Mesothelial cell of epicardium (in vitro differentiated cells): Measurements from ENCODE around the gene PTPN22. TPM values are rescaled to one million over a fixed set of nuclear protein-coding genes. Genes with fewer than 3 reads are reported as not detected.

Experiments
- DNase-seq, 2 experiments: peaks; one replicate each; pipeline ENCODE4 v3.0.0; 2021; ENCODE audit warnings: low spot score in 2 of 2; ENCODE audit not compliant: unreplicated experiment in 2 of 2
- H3K27ac Mint-ChIP-seq: 2 replicates; pipeline ENCODE4 v1.8.0; 2021; ENCODE audit warnings: mixed read lengths
- H3K27me3 Mint-ChIP-seq: 2 replicates; pipeline ENCODE4 v1.8.0; 2021; ENCODE audit warnings: low read depth, mixed read lengths
- H3K36me3 Mint-ChIP-seq: 2 replicates; pipeline ENCODE4 v1.8.0; 2021; ENCODE audit warnings: mixed read lengths
- H3K4me1 Mint-ChIP-seq: 2 replicates; pipeline ENCODE4 v1.8.0; 2021; ENCODE audit warnings: mixed read lengths
- H3K4me3 Mint-ChIP-seq: 2 replicates; pipeline ENCODE4 v1.8.0; 2021; ENCODE audit warnings: mild to moderate bottlenecking, moderate library complexity, mixed read lengths
- H3K9me3 Mint-ChIP-seq: 2 replicates; pipeline ENCODE4 v1.8.0; 2021; ENCODE audit warnings: mixed read lengths
- total RNA-seq: library from RNA; stranded (reverse); gene quantifications from 3 replicates; pipeline ENCODE4 v1.2.1, GENCODE V29; 2021
- TF ChIP-seq, protein P1 (sequence below): fragments of 200-600 bp; sonication (generic); IDR thresholded peaks from one replicate; pipeline ENCODE4 v1.5.0; 2021; ENCODE audit warnings: antibody characterized with exemption; ENCODE audit not compliant: unreplicated experiment

PTPN22 gene
- total RNA-seq, 1 donor from 2014 or later: not detected

DNA sequence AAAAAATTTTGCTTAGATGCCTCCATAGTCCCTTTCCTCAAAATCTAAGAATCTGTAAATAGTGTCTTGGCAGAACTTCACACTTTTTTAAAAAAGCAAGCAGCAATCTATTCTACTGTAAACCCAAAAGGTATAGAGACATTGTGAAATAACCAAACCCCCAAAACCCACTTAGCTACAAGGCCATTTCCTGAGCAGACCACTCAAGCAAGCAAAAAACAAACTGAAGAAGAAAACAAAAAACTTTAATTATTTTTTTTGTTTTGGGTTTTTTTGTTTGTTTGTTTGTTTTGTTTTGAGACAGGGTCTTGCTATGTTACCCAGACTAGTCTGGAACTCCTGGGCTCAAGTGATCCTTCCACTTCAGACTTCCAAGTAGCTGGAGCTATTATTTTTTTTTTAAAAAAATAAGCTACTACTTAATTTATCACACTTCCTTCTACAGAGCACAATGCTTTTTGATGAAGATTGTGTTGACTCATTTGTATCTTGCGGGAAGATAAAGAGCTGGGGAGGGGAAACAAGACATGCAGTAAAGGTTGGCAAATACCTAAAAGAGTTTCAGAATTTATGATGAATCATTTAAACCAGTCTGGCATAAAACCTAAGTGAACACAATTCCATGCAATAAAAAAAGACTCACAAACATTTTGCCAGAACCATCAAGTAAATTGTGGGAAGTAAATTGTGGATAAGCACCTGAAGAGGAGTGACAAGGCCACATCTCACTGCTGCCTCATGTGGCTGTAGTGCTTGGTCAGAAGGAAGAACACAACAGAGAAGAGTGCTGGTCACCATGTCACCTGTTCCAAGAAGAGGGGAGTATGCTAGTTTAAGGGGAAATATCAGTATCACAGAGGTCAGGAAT is 2.7 kb upstream of the PTPN22 start:
- H3K36me3 Mint-ChIP-seq: no peaks in the 10 kb centered on the region
- H3K4me1 Mint-ChIP-seq: peaks cover 5% of the 10 kb centered on the region
- H3K27ac Mint-ChIP-seq: no peak overlapping the region
- no peaks in the 10 kb centered on the region for H3K9me3 Mint-ChIP-seq
- DNase-seq: no peak
- H3K4me3 Mint-ChIP-seq: no peak overlapping the region
- TF ChIP-seq, protein P1, sequence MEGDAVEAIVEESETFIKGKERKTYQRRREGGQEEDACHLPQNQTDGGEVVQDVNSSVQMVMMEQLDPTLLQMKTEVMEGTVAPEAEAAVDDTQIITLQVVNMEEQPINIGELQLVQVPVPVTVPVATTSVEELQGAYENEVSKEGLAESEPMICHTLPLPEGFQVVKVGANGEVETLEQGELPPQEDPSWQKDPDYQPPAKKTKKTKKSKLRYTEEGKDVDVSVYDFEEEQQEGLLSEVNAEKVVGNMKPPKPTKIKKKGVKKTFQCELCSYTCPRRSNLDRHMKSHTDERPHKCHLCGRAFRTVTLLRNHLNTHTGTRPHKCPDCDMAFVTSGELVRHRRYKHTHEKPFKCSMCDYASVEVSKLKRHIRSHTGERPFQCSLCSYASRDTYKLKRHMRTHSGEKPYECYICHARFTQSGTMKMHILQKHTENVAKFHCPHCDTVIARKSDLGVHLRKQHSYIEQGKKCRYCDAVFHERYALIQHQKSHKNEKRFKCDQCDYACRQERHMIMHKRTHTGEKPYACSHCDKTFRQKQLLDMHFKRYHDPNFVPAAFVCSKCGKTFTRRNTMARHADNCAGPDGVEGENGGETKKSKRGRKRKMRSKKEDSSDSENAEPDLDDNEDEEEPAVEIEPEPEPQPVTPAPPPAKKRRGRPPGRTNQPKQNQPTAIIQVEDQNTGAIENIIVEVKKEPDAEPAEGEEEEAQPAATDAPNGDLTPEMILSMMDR: no peak
- no peaks in the 10 kb centered on the region for H3K27me3 Mint-ChIP-seq

GRCh38 chr1:113872219-113872935 is 865 bp upstream of the PTPN22 start:
- TF ChIP-seq, protein P1: no peak
- DNase-seq: no peak
- Mint-ChIP-seq H3K27me3 (no peaks in the 10 kb centered on the region), H3K9me3 (no peaks in the 10 kb centered on the region), H3K36me3 (no peaks in the 10 kb centered on the region), H3K4me3 (no peak overlapping the region), H3K4me1 (no peaks in the 10 kb centered on the region), H3K27ac (no peak overlapping the region)

DNA sequence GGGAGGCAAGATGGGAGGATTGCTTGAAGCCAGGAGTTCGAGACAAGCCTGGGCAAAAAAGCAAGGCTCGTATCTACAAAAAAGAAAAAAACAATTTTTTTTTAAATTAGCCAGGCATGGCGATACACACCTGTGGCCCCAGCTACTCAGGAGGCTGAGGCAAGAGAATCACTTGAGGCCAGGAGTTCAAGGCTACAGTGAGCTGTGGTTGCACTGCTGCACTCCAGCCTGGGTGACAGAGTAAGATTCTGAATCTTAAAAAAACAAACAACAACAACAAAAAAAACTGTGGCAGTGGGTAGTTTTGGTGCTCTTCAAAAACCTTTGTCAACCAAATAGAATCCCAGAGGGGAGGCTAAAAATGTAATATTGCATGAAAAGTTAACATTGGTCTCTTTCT is 734 bp downstream of the PTPN22 start:
- TF ChIP-seq, protein P1: no peak
- no peak overlapping the region for H3K4me3 Mint-ChIP-seq
- no peaks in the 10 kb centered on the region for H3K36me3 Mint-ChIP-seq
- no peak for DNase-seq
- no peaks in the 10 kb centered on the region for H3K4me1 Mint-ChIP-seq
- no peak overlapping the region for H3K27ac Mint-ChIP-seq
- no peaks in the 10 kb centered on the region for H3K9me3 Mint-ChIP-seq
- no peaks in the 10 kb centered on the region for H3K27me3 Mint-ChIP-seq

GRCh38 chr1:113868387-113869083 is 3.0 kb downstream of the PTPN22 start:
- Mint-ChIP-seq H3K36me3 (no peaks in the 10 kb centered on the region), H3K4me3 (no peak overlapping the region), H3K27ac (no peak overlapping the region), H3K9me3 (no peaks in the 10 kb centered on the region), H3K4me1 (no peaks in the 10 kb centered on the region), H3K27me3 (no peaks in the 10 kb centered on the region)
- TF ChIP-seq, protein P1: no peak
- DNase-seq: no peak

DNA sequence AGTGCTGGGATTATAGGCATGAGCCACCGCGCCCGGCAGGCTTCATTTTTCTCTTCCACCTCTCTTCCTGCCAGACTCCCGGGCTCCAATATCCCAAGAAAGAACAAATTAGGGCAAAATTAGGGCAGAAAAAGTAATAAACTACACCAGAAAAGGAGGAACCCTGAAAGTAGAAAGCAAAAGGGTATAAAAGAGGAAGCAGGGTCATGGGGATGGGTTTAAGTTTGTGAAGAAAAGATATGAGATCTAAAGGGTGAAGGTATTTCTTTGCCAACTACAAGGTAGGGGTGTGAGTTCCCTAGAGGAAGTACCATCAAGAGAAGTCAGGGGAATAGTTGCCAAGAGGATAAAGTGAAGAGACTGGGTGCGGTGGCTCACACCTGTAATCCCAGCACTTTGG is 9.9 kb downstream of the PTPN22 start:
- Mint-ChIP-seq H3K27ac (no peak overlapping the region), H3K4me1 (peaks cover 2% of the 10 kb centered on the region), H3K36me3 (no peaks in the 10 kb centered on the region), H3K4me3 (no peak overlapping the region), H3K27me3 (no peaks in the 10 kb centered on the region), H3K9me3 (no peaks in the 10 kb centered on the region)
- DNase-seq: no peak
- TF ChIP-seq, protein P1: no peak
